ENCODE data around the gene STAT1.

DNA sequence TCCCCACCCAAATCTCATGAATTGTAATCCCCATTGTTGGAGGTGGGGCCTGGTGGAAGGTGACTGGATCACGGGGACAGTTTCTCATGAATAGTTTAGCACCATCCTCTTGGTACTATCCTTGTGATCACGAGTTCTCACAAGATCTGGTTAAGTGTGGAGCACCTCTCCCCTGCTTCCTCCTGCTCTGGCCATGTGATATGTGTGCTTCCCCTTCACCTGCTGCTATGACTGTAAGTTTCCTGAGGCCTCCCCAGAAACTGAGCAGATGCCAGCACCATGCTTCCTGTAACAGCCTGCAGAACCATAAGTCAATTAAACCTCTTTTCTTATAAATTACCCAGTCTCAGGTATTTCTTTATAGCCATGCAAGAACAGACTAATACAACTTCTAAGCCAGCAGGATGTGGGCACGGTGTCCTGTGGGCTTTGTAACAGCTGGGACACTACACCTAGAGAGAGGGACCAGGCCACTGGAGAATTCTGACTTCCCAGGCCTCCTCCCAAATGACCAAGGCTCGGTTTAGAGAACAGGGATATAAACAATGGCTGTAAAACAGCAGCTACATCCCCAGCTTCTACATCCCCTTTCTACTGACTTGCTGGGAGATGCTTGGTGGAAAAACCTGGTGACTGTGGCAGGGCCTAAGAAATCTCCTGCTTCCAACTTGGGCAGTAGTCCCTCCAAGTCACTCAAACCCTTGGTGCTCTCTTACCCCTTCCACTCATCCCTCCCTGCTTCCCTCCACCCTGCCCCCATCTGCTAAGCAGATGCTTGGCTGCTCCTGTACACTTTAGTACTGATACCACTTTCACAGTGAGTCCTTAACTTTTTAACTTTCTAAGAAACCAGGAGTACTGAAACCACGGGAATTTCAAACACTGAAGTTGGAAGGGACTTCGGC lies 10.3 kb downstream of the STAT1 start:
- TF ChIP-seq, protein P1, sequence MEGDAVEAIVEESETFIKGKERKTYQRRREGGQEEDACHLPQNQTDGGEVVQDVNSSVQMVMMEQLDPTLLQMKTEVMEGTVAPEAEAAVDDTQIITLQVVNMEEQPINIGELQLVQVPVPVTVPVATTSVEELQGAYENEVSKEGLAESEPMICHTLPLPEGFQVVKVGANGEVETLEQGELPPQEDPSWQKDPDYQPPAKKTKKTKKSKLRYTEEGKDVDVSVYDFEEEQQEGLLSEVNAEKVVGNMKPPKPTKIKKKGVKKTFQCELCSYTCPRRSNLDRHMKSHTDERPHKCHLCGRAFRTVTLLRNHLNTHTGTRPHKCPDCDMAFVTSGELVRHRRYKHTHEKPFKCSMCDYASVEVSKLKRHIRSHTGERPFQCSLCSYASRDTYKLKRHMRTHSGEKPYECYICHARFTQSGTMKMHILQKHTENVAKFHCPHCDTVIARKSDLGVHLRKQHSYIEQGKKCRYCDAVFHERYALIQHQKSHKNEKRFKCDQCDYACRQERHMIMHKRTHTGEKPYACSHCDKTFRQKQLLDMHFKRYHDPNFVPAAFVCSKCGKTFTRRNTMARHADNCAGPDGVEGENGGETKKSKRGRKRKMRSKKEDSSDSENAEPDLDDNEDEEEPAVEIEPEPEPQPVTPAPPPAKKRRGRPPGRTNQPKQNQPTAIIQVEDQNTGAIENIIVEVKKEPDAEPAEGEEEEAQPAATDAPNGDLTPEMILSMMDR (IDR thresholded peaks at IDR 0.05 in 2 of 3, conservative IDR thresholded peaks at IDR 0.05 in 1 of 3; ENCODE audit: borderline replicate concordance in 1 of 3, insufficient read depth in 1 of 3, low read depth in 2 of 3, low read length in 2 of 3), result no peak
- TF ChIP-seq POLR2A (IDR thresholded peaks at IDR 0.05; ENCODE audit: borderline replicate concordance, extremely low read depth, insufficient read depth, insufficient read length), result no peak
- no peak for TF ChIP-seq EGR1 (IDR thresholded peaks at IDR 0.05; ENCODE audit: low read depth)
- TF ChIP-seq, protein P2, sequence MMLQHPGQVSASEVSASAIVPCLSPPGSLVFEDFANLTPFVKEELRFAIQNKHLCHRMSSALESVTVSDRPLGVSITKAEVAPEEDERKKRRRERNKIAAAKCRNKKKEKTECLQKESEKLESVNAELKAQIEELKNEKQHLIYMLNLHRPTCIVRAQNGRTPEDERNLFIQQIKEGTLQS (IDR thresholded peaks at IDR 0.05), result no peak
- TF ChIP-seq, protein P3, sequence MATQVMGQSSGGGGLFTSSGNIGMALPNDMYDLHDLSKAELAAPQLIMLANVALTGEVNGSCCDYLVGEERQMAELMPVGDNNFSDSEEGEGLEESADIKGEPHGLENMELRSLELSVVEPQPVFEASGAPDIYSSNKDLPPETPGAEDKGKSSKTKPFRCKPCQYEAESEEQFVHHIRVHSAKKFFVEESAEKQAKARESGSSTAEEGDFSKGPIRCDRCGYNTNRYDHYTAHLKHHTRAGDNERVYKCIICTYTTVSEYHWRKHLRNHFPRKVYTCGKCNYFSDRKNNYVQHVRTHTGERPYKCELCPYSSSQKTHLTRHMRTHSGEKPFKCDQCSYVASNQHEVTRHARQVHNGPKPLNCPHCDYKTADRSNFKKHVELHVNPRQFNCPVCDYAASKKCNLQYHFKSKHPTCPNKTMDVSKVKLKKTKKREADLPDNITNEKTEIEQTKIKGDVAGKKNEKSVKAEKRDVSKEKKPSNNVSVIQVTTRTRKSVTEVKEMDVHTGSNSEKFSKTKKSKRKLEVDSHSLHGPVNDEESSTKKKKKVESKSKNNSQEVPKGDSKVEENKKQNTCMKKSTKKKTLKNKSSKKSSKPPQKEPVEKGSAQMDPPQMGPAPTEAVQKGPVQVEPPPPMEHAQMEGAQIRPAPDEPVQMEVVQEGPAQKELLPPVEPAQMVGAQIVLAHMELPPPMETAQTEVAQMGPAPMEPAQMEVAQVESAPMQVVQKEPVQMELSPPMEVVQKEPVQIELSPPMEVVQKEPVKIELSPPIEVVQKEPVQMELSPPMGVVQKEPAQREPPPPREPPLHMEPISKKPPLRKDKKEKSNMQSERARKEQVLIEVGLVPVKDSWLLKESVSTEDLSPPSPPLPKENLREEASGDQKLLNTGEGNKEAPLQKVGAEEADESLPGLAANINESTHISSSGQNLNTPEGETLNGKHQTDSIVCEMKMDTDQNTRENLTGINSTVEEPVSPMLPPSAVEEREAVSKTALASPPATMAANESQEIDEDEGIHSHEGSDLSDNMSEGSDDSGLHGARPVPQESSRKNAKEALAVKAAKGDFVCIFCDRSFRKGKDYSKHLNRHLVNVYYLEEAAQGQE (IDR thresholded peaks at IDR 0.05; ENCODE audit: low read depth), result no peak
- no peak for TF ChIP-seq EZH2 (IDR thresholded peaks at IDR 0.05)
- TF ChIP-seq EZH2phosphoT487 (IDR thresholded peaks at IDR 0.05; ENCODE audit: borderline replicate concordance), result no peak
- no peak for TF ChIP-seq ZNF274 (IDR thresholded peaks at IDR 0.05; ENCODE audit: low read depth, low read length)
- no peak for TF ChIP-seq JUND (IDR thresholded peaks at IDR 0.05)
- no peak for TF ChIP-seq TCF7L2 (IDR thresholded peaks at IDR 0.05; ENCODE audit: borderline replicate concordance, extremely low read depth, insufficient read depth, insufficient read length)
- no peak for TF ChIP-seq SIN3A (IDR thresholded peaks at IDR 0.05; ENCODE audit: low read depth)

Measured in HCT116 (cell line).